Astrocyte (in vitro differentiated cells and primary cell): ENCODE measurements around the gene ZNF3. TPM values are rescaled to one million over a fixed set of nuclear protein-coding genes. Genes with fewer than 3 reads are reported as not detected.

ENCODE experiments used
- DNase-seq: peaks from one replicate; pipeline ENCODE4 v3.0.0-alpha.2; 2010; ENCODE audit warnings: low read depth
- FAIRE-seq: peaks from 2 replicates; lab custom pipeline; 2011; peaks lifted over from hg19 to GRCh38; lab: Jason Lieb, UNC
- H2AFZ ChIP-seq: 2 replicates; pipeline ENCODE4 v1.6.0; 2012; ENCODE audit warnings: low read depth, low read length, inconsistent platforms
- H3K27ac ChIP-seq: 2 replicates; pipeline ENCODE4 v1.5.1; 2011; ENCODE audit warnings: low read depth, low read length, inconsistent platforms
- H3K27me3 ChIP-seq: 2 replicates; pipeline ENCODE4 v1.6.0; 2011; ENCODE audit warnings: low read length, inconsistent platforms; ENCODE audit not compliant: insufficient read depth
- H3K36me3 ChIP-seq: 2 replicates; pipeline ENCODE4 v1.5.1; 2011; ENCODE audit warnings: low read length, inconsistent platforms; ENCODE audit not compliant: insufficient read depth
- H3K4me1 ChIP-seq: 2 replicates; pipeline ENCODE4 v1.5.1; 2011; ENCODE audit warnings: low read length, inconsistent platforms; ENCODE audit not compliant: insufficient read depth
- H3K4me2 ChIP-seq: 2 replicates; pipeline ENCODE4 v1.6.0; 2012; ENCODE audit warnings: low read length, inconsistent platforms
- H3K4me3 ChIP-seq: 2 replicates; pipeline ENCODE4 v1.5.1; 2011; ENCODE audit warnings: low read depth, mild to moderate bottlenecking, low read length, inconsistent platforms; ENCODE audit not compliant: insufficient read depth
- H3K79me2 ChIP-seq: 2 replicates; pipeline ENCODE4 v1.6.0; 2012; ENCODE audit warnings: mild to moderate bottlenecking, low read length, inconsistent platforms; ENCODE audit not compliant: insufficient read depth
- H3K9ac ChIP-seq: 2 replicates; pipeline ENCODE4 v1.6.0; 2012; ENCODE audit warnings: mild to moderate bottlenecking, low read length, inconsistent platforms
- H3K9me3 ChIP-seq: 2 replicates; pipeline ENCODE4 v1.5.1; 2012; ENCODE audit warnings: low read depth, mild to moderate bottlenecking, low read length, inconsistent platforms; ENCODE audit not compliant: insufficient read depth
- H4K20me1 ChIP-seq: 2 replicates; pipeline ENCODE4 v1.6.0; 2012; ENCODE audit warnings: low read length, inconsistent platforms; ENCODE audit not compliant: insufficient read depth
- H3K27ac Mint-ChIP-seq: one replicate; pipeline ENCODE4 v1.8.0; 2021; ENCODE audit warnings: mild to moderate bottlenecking, mixed read lengths; ENCODE audit not compliant: unreplicated experiment
- H3K27me3 Mint-ChIP-seq: one replicate; pipeline ENCODE4 v1.8.0; 2021; ENCODE audit warnings: low read depth, mixed read lengths; ENCODE audit not compliant: unreplicated experiment
- H3K36me3 Mint-ChIP-seq: one replicate; pipeline ENCODE4 v1.8.0; 2021; ENCODE audit warnings: low read depth, mixed read lengths; ENCODE audit not compliant: unreplicated experiment
- H3K4me1 Mint-ChIP-seq: one replicate; pipeline ENCODE4 v1.8.0; 2021; ENCODE audit warnings: low read depth, mixed read lengths; ENCODE audit not compliant: unreplicated experiment
- H3K4me3 Mint-ChIP-seq: one replicate; pipeline ENCODE4 v1.8.0; 2021; ENCODE audit warnings: mild to moderate bottlenecking, moderate library complexity, mixed read lengths; ENCODE audit not compliant: unreplicated experiment
- H3K9me3 Mint-ChIP-seq: one replicate; pipeline ENCODE4 v1.8.0; 2021; ENCODE audit warnings: mild to moderate bottlenecking, mixed read lengths; ENCODE audit not compliant: unreplicated experiment
- CTCF ChIP-seq: IDR thresholded peaks from 2 replicates; pipeline ENCODE4 v1.5.1; 2011; ENCODE audit warnings: low read depth, mild to moderate bottlenecking, inconsistent platforms, low read length, moderate library complexity; ENCODE audit not compliant: insufficient read depth
- EZH2 ChIP-seq: IDR thresholded peaks from 2 replicates; pipeline ENCODE4 v1.6.1; 2012; ENCODE audit warnings: mild to moderate bottlenecking, low read length, inconsistent platforms; ENCODE audit not compliant: insufficient read depth
- total RNA-seq: library from RNA; stranded (reverse); gene quantifications from 2 replicates; pipeline ENCODE4 v1.2.1, GENCODE V29; 2021

The ZNF3 gene
- total RNA-seq, 1 donor from 2014 or later = 24.0 TPM

GRCh38 chr7:100066953-100067352 lies 14.6 kb downstream of the ZNF3 start:
- DNase-seq = no peak
- no peak overlapping the region for H2AFZ ChIP-seq
- H3K4me3 ChIP-seq = no peak overlapping the region
- no peak for FAIRE-seq
- H3K9me3 Mint-ChIP-seq = peaks cover 26% of the 10 kb centered on the region
- H3K79me2 ChIP-seq = peaks cover 17% of the 10 kb centered on the region
- no peaks in the 10 kb centered on the region for H3K4me1 ChIP-seq
- no peaks in the 10 kb centered on the region for H3K27me3 ChIP-seq
- no peak overlapping the region for H3K4me3 Mint-ChIP-seq
- TF ChIP-seq CTCF = no peak
- TF ChIP-seq EZH2 = no peak
- H4K20me1 ChIP-seq = peaks cover 11% of the 10 kb centered on the region
- H3K9ac ChIP-seq = no peak overlapping the region
- no peak overlapping the region for H3K4me2 ChIP-seq
- peaks cover 44% of the 10 kb centered on the region for H3K36me3 ChIP-seq
- H3K36me3 Mint-ChIP-seq = peaks cover 49% of the 10 kb centered on the region
- H3K9me3 ChIP-seq = peaks cover 39% of the 10 kb centered on the region
- no peak overlapping the region for H3K27ac ChIP-seq
- H3K27ac Mint-ChIP-seq = no peak overlapping the region
- no peaks in the 10 kb centered on the region for H3K27me3 Mint-ChIP-seq
- H3K4me1 Mint-ChIP-seq = no peaks in the 10 kb centered on the region

DNA sequence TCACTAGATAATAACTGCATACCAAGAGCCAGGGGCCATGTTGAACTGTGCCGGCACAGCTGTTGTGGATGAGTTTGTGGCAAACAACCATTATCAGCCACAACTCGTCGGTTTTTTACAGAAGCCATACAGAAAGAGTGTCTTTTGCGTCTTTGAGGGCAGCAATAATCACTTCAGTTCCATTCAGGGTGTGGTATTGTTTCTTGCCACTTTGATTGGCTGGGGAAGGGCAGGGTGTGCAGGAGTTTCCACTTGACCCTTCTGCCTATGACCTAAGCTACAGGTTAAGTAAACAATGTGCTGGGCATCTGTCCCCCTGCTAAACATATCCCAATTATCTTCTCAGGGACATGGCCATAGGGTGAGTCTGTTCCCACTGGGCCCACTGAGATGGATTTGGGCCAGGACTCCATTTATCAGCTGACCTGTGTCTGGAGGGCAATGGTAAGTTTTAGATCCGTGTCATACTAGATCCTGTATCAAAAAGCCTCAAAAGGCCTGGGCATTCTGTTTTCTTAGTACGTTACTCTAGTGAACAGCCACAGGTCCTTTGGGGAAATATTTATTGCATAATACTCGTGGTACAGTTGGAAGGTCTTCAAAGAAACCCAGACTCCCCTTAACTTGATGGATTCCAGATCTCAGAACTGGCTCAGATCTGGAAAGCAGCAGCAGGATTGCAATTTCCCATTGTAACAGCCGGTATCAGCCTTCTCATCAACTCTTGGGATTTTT lies 15.9 kb downstream of the ZNF3 start:
- no peak overlapping the region for H3K27ac ChIP-seq

More for the DNA sequence above, 15.9 kb downstream of the ZNF3 start:
- no peak overlapping the region for H3K9ac ChIP-seq
- peaks cover 13% of the 10 kb centered on the region for H3K9me3 Mint-ChIP-seq
- H3K4me3 ChIP-seq = no peak overlapping the region
- no peaks in the 10 kb centered on the region for H3K4me1 ChIP-seq
- peaks cover 8% of the 10 kb centered on the region for H3K79me2 ChIP-seq
- peaks cover 45% of the 10 kb centered on the region for H3K36me3 Mint-ChIP-seq
- FAIRE-seq (no peak), DNase-seq (peak; percentile 64)
- peaks cover 4% of the 10 kb centered on the region for H4K20me1 ChIP-seq
- H3K36me3 ChIP-seq = peaks cover 30% of the 10 kb centered on the region
- no peak overlapping the region for H3K4me3 Mint-ChIP-seq
- H3K9me3 ChIP-seq = peaks cover 26% of the 10 kb centered on the region
- H3K27me3 ChIP-seq = no peaks in the 10 kb centered on the region
- no peaks in the 10 kb centered on the region for H3K27me3 Mint-ChIP-seq
- no peak overlapping the region for H2AFZ ChIP-seq
- H3K4me1 Mint-ChIP-seq = no peaks in the 10 kb centered on the region
- peak overlapping the region; percentile 58 for H3K27ac Mint-ChIP-seq
- H3K4me2 ChIP-seq = no peak overlapping the region
- TF ChIP-seq CTCF (no peak), EZH2 (no peak)
